ENCODE results near the gene RSPO4. TPM values are rescaled to one million over a fixed set of nuclear protein-coding genes. Genes with fewer than 3 reads are reported as not detected.
A peak's percentile ranks its signal among the peaks of the same experiment; 100 is the strongest.

Gene RSPO4
- total and polyA plus RNA-seq, 9 of the 15 experiments (the other 6 are each of a cell fraction or from before 2014, with no cell fraction given): 0.04 to 0.34 TPM; not detected in 7

GRCh38 chr20:956330-956951 is 45.7 kb downstream of the RSPO4 start:
- Histone ChIP-seq H3K4me1 (replicated peaks in 1 of 2; ENCODE audit: control insufficient read depth in 2 of 2, insufficient read depth in 2 of 2, low read length in 2 of 2) (peaks cover 0 to 9% of the 10 kb centered on the region in 2 experiments; a peak in 3 of 5 replicates), H2AFZ (ENCODE audit: low read depth, low read length) (no peak overlapping the region), H3K27ac (ENCODE audit: extremely low read depth, low read depth, low read length) (no peak overlapping the region), H3K4me2 (ENCODE audit: insufficient read depth, low read length) (no peak overlapping the region), H3K9me1 (ENCODE audit: control insufficient read depth, insufficient read depth, low read length) (no peaks in the 10 kb centered on the region), H3K27me3 (ENCODE audit: control insufficient read depth in 2 of 2, insufficient read depth in 2 of 2, low read length in 2 of 2) (peaks cover 11 to 58% of the 10 kb centered on the region in 2 experiments), H4K20me1 (replicated peaks; ENCODE audit: control insufficient read depth, insufficient read depth, low read length) (no peaks in the 10 kb centered on the region), H3K9me3 (replicated peaks; ENCODE audit: control insufficient read depth, insufficient read depth, low read depth, low read length) (no peaks in the 10 kb centered on the region), H3K79me2 (ENCODE audit: control insufficient read depth, insufficient read depth, low read length) (no peaks in the 10 kb centered on the region), H3K9ac (ENCODE audit: insufficient read depth in 1 of 2, low read depth in 2 of 2, low read length in 2 of 2) (no peak overlapping the region), H3K36me3 (ENCODE audit: control insufficient read depth, insufficient read depth, low read length) (no peaks in the 10 kb centered on the region), H3K4me3 (no peak overlapping the region)
- 3% methylated on average over 7 of the region's 13 CpGs for WGBS (ENCODE audit: insufficient coverage, low coverage, missing lambda C conversion rate)
- in situ Hi-C loops (cut with MboI) (no loop called here), intact Hi-C loops (cut with micrococcal nuclease) (loop anchor here (1.0 kb wide), 1 partner anchor 140 kb away; no protein-coding TSS in a partner anchor)
- ChIA-PET CTCF (ENCODE audit: low intra/inter-chr PET ratio) (interaction anchor here (1.5 kb wide), 1 partner anchor 140 kb away, joined by 6 read pairs; no protein-coding TSS in a partner anchor), POLR2A (no interaction called here)
- ATAC-seq: peak; percentile 71
- BruUV-seq (replicated peaks): no TSS peak
- FAIRE-seq: no peak
- DNase-seq (ENCODE audit: extremely low read depth in 1 of 4, low spot score in 3 of 4): peak; percentile 21 to 42 (median 28)
- TF ChIP-seq RAD21 (CRISPR knock-in tag; conservative IDR thresholded peaks at IDR 0.05 in 1 of 2, IDR thresholded peaks at IDR 0.05 in 1 of 2) (peak; percentile 54 to 69), STAG1 (CRISPR knock-in tag; IDR thresholded peaks at IDR 0.05; ENCODE audit: borderline replicate concordance) (peak; percentile 80; the same call in 1 of the 2 replicates), RB1 (IDR thresholded peaks at IDR 0.05; ENCODE audit: low read depth) (no peak), SMC3 (conservative IDR thresholded peaks at IDR 0.05; ENCODE audit: insufficient read depth, low read depth, low read length) (peak; percentile 53), U2AF1 (optimal IDR thresholded peaks at IDR 0.05; ENCODE audit: low read depth, low read length) (no peak), ARID2 (IDR thresholded peaks at IDR 0.05) (0 out of 2 replicates have a peak, but pooled peaks have one; percentile 8), POU5F1 (IDR thresholded peaks at IDR 0.05; ENCODE audit: borderline replicate concordance, low read depth, low read length, partially characterized antibody) (no peak), MAX (CRISPR knock-in tag; IDR thresholded peaks at IDR 0.05) (0 out of 2 replicates have a peak, but pooled peaks have one; percentile 14), REST (IDR thresholded peaks at IDR 0.05; ENCODE audit: borderline replicate concordance) (peak; percentile 67; the same call in 1 of the 2 replicates), REST (CRISPR knock-in tag; IDR thresholded peaks at IDR 0.05; ENCODE audit: low read depth) (no peak), TEAD1 (CRISPR knock-in tag; IDR thresholded peaks at IDR 0.05) (0 out of 4 replicates have a peak, but pooled peaks of 1 of the 2 experiments have one; percentile 25)
